Upper lobe of left lung (tissue), 6 donors: ENCODE measurements around the gene HIGD1A. TPM values are rescaled to one million over a fixed set of nuclear protein-coding genes. Genes with fewer than 3 reads are reported as not detected.
A peak's percentile ranks its signal among the peaks of the same experiment; 100 is the strongest.

ENCODE experiments used
- ATAC-seq, 2 donors: fragments of 200-7000 bp; cut with Tn5 transposase; one replicate each; pipeline ENCODE4 v1.9.1; 2022; ENCODE audit warnings: mild to moderate bottlenecking in 2 of 2, moderate library complexity in 2 of 2; ENCODE audit not compliant: low FRiP score in 2 of 2
- DNase-seq, 2 donors: peaks; one replicate each; pipeline ENCODE4 v3.0.0-alpha.2; 2019 to 2020
- H3K27ac ChIP-seq, 4 donors: fragments of 200-600 bp; sonication (generic); one replicate each; pipeline ENCODE4 v1.5.1; 2016 to 2019
- H3K27me3 ChIP-seq, 4 donors: fragments of 200-600 bp; sonication (generic); one replicate each; pipeline ENCODE4 v1.5.1; 2017 to 2019
- H3K36me3 ChIP-seq, 4 donors: fragments of 200-600 bp; sonication (generic); one replicate each; pipeline ENCODE4 v1.5.1; 2016 to 2019
- H3K4me1 ChIP-seq, 4 donors: fragments of 200-600 bp; sonication (generic); one replicate each; pipeline ENCODE4 v1.5.1; 2018 to 2019
- H3K4me3 ChIP-seq, 4 donors: fragments of 200-600 bp; sonication (generic); one replicate each; pipeline ENCODE4 v1.5.1; 2017 to 2019; ENCODE audit warnings: mild to moderate bottlenecking in 2 of 4, moderate library complexity in 1 of 4
- H3K9me3 ChIP-seq, 4 donors: fragments of 200-600 bp; sonication (generic); one replicate each; pipeline ENCODE4 v1.5.1; 2018 to 2019
- EP300 ChIP-seq, 4 donors: sonication (generic); formaldehyde crosslinking; IDR thresholded peaks; one replicate each; pipeline ENCODE4 v1.5.1; 2017; ENCODE audit warnings: antibody characterized with exemption in 4 of 4, control low read depth in 2 of 4
- POLR2A ChIP-seq, 4 donors: fragments of 450-650 bp; IDR thresholded peaks; one replicate each; pipeline ENCODE4 v1.5.1; 2016 to 2017; ENCODE audit warnings: antibody characterized with exemption in 4 of 4, mild to moderate bottlenecking in 2 of 4
- POLR2AphosphoS5 ChIP-seq, 2 donors: sonication (generic); formaldehyde crosslinking; IDR thresholded peaks; one replicate each; pipeline ENCODE4 v1.5.1; 2017; ENCODE audit warnings: antibody characterized with exemption in 2 of 2
- WGBS, 2 donors: methylation state at CpG; one replicate each; pipeline ENCODE4 v1.1.5; 2017 to 2018; 5-methylcytosine and 5-hydroxymethylcytosine counted together
- total RNA-seq, 6 donors: library from RNA; depleted of rRNA in 4 of 6; stranded (reverse); fragments of >200 nt in 4 of 6; gene quantifications; one replicate each; pipeline versions ENCODE4 v1.1.0 to v1.2.1, GENCODE V29; 2016 to 2021
- TF ChIP-seq, protein P1 (sequence below), 6 experiments: fragments of 450-650 bp in 4 of 6; fragments of 200-600 bp in 2 of 6; sonication (generic) in 2 of 6; IDR thresholded peaks; one replicate each; pipeline ENCODE4 v1.5.1; 2016 to 2019; ENCODE audit warnings: antibody characterized with exemption in 6 of 6
- donor health status: DM: no; HTN: no; CAD: no; lungs with moderate emphysema.
- donor health status: DM: no; HTN: yes; CAD: no; lungs with severe emphysema.

The HIGD1A gene
- total RNA-seq, 6 donors from 2014 or later: 26.2 to 108 (median 73.3) TPM

DNA sequence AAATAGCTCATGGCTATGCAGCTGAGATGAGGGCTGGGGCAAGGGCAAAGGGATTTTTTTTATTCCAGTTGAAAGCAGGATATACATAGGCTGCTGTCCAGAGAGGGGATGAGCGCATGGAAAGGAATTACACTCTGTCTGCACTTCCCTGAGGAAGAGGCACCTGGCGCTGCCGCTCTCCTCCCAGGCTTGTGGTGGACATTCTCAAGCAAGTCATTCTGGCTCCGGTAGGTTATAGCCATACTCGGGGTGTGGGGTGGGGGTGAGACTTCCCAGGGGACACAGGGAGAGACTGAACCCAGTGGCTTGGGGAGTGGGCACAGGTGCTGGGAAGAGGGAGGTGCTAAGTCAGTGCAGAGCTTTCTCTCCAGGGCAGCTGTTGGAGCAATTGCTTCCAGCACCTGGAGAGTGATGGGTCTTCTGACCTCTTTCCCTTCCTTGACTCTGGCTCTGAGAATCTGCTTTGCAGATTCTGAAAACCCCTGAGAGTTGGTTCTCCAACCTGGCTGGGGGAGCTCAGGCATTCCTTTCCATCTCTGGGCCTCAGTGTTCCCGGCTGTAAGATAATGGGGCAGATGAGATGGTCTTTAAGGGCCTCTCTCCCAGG lies 47.0 kb upstream of the HIGD1A start:
- peaks cover 7 to 30% (median 18%) of the 10 kb centered on the region in 4 donors for H3K4me1 ChIP-seq
- ATAC-seq (no peak), DNase-seq (no peak)
- H3K27me3 ChIP-seq: no peaks in the 10 kb centered on the region
- H3K4me3 ChIP-seq: no peak overlapping the region
- H3K36me3 ChIP-seq: no peaks in the 10 kb centered on the region
- TF ChIP-seq EP300 (IDR thresholded peaks at IDR 0.05): no peak
- no peak for TF ChIP-seq POLR2A (IDR thresholded peaks at IDR 0.05)
- peak overlapping the region in 2 of 4 donors; percentile 19 to 21 for H3K27ac ChIP-seq
- no peaks in the 10 kb centered on the region for H3K9me3 ChIP-seq
- WGBS, 2 donors: 96 to 98% methylated on average over 4 to 6 of the region's 6 CpGs

DNA sequence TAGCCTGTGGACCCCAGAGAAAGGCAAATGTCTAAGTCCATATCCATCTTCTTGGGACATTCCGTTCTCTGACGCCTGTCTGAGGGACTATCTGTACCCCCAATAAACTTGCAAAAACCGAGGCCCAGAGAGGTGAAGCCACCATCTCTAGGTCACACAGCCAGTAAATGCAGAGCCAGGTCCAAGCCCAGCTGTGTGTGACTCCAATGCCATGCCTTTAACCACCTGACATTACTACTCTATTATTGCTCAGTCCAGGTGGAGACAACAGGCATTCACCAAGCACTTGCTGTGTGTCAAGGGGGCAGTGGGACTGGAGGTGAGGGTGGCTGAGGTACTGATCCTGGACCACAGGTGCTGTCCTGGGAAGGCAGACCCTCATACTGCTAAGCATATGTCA lies 46.0 kb upstream of the HIGD1A start:
- Histone ChIP-seq H3K27me3 (no peaks in the 10 kb centered on the region), H3K36me3 (no peaks in the 10 kb centered on the region), H3K27ac (no peak overlapping the region), H3K4me3 (no peak overlapping the region), H3K9me3 (no peaks in the 10 kb centered on the region), H3K4me1 (peaks cover 7 to 30% (median 20%) of the 10 kb centered on the region in 4 donors)
- ATAC-seq (no peak), DNase-seq (no peak)
- 85 to 100% methylated on average over 3 of the region's 3 CpGs for WGBS, 2 donors
- no peak for TF ChIP-seq POLR2A (IDR thresholded peaks at IDR 0.05)
- TF ChIP-seq, protein P1, sequence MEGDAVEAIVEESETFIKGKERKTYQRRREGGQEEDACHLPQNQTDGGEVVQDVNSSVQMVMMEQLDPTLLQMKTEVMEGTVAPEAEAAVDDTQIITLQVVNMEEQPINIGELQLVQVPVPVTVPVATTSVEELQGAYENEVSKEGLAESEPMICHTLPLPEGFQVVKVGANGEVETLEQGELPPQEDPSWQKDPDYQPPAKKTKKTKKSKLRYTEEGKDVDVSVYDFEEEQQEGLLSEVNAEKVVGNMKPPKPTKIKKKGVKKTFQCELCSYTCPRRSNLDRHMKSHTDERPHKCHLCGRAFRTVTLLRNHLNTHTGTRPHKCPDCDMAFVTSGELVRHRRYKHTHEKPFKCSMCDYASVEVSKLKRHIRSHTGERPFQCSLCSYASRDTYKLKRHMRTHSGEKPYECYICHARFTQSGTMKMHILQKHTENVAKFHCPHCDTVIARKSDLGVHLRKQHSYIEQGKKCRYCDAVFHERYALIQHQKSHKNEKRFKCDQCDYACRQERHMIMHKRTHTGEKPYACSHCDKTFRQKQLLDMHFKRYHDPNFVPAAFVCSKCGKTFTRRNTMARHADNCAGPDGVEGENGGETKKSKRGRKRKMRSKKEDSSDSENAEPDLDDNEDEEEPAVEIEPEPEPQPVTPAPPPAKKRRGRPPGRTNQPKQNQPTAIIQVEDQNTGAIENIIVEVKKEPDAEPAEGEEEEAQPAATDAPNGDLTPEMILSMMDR (IDR thresholded peaks at IDR 0.05): no peak
- no peak for TF ChIP-seq EP300 (IDR thresholded peaks at IDR 0.05)
- no peak for TF ChIP-seq POLR2AphosphoS5 (IDR thresholded peaks at IDR 0.05)

DNA sequence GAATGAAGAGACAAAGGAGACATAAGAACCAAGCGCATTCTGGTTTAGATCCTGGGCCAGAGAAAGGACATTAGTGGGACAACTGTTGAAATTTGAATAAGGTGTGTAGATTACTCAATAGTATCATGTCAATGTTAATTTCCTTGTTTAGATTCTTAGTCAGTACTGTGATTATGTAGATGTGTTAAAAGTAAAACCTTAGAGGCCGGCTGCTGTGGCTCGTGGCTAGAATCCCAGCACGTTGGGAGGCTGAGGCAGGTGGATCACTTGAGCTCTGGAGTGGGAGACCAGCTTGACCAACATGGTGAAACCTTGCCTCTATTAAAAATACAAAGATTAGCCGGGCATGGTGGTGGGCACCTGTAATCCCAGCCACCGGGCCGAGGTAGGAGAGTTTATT lies 44.7 kb upstream of the HIGD1A start:
- no peaks in the 10 kb centered on the region for H3K9me3 ChIP-seq
- ATAC-seq: no peak
- H3K4me1 ChIP-seq: peaks cover 7 to 34% (median 20%) of the 10 kb centered on the region in 4 donors
- H3K27ac ChIP-seq: no peak overlapping the region
- H3K36me3 ChIP-seq: no peaks in the 10 kb centered on the region
- H3K27me3 ChIP-seq: no peaks in the 10 kb centered on the region
- TF ChIP-seq POLR2A (IDR thresholded peaks at IDR 0.05) (no peak), EP300 (IDR thresholded peaks at IDR 0.05) (no peak), POLR2AphosphoS5 (IDR thresholded peaks at IDR 0.05) (no peak)
- TF ChIP-seq, protein P1 (IDR thresholded peaks at IDR 0.05): no peak
- 93 to 96% methylated on average over 7 of the region's 7 CpGs for WGBS, 2 donors
- no peak for DNase-seq
- H3K4me3 ChIP-seq: no peak overlapping the region

DNA sequence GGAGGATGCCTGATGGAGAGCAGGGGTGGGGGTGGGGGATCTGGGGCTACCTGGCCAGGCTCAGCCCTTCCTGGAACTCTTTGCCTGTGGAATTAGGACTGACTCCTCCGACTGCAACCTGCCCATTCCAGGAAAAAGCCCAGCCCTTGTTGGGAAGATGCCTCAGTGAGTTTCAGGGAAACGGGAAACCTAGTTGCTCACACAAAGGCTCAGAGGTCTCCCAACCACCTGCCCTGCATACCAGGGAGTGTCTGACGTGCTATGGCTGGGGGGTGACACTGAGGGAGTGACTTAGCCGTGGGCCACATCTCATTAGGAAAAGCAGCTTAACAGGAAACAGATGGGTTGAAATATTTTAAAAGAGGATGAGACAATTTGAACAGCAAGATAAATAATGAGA lies 43.4 kb upstream of the HIGD1A start:
- TF ChIP-seq EP300 (IDR thresholded peaks at IDR 0.05) (no peak), POLR2A (IDR thresholded peaks at IDR 0.05) (no peak), POLR2AphosphoS5 (IDR thresholded peaks at IDR 0.05) (no peak)
- TF ChIP-seq, protein P1 (IDR thresholded peaks at IDR 0.05): no peak
- Histone ChIP-seq H3K4me1 (peaks cover 7 to 39% (median 19%) of the 10 kb centered on the region in 4 donors), H3K4me3 (no peak overlapping the region), H3K9me3 (no peaks in the 10 kb centered on the region), H3K36me3 (no peaks in the 10 kb centered on the region), H3K27me3 (no peaks in the 10 kb centered on the region), H3K27ac (peak overlapping the region in 2 of 4 donors; percentile 54 to 58)
- peak in 1 of 2 donors; percentile 23 for ATAC-seq
- DNase-seq: no peak
- WGBS, 2 donors: 47 to 54% methylated on average over 3 to 4 of the region's 4 CpGs

DNA sequence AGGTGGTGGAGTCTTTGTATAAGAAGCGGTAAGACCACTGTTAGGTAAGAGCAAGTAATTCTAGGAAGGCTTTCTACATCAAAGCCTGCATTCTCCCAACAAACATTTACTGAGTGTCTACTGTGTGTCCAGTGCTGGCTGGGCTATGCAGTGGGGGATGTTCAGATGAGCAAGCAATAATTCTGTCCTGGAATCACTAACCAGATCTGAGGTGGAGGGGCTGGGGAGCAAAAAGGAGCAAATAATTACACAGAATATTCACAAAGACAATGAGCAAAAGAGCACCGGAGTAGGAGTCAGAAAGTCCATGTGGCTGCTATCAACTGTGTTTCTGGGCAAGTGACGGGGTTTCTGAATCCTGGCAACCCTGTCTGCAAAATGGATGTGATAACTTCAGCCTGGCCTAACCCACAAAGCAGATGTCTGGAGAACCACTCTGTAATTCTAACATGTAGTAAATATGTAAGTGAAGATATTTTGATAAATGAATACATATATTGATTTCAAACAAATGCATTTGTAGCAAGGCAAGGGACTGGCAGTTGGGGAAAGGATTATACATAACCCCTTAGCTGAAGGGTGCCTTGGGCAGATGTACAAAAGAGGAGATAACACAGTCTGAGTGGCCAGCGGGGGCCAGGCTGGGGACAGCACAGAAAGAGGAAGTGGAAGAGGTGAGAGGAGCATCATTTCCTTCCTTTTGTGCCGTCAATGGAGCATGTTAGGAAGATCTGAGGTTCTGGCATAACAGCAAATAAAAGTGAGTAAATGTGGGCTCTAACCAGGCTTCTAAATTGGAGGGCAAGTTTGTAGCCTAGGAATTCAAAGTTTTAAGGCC lies 42.6 kb upstream of the HIGD1A start:
- Histone ChIP-seq H3K9me3 (no peaks in the 10 kb centered on the region), H3K27me3 (no peaks in the 10 kb centered on the region), H3K27ac (peak overlapping the region in 3 of 4 donors; percentile 54 to 67 (median 59)), H3K36me3 (no peaks in the 10 kb centered on the region), H3K4me1 (peaks cover 7 to 31% (median 16%) of the 10 kb centered on the region in 4 donors), H3K4me3 (no peak overlapping the region)
- DNase-seq (peak in 1 of 2 donors; percentile 31), ATAC-seq (peak; percentile 47 to 51)
- TF ChIP-seq EP300 (IDR thresholded peaks at IDR 0.05): no peak
- TF ChIP-seq POLR2AphosphoS5 (IDR thresholded peaks at IDR 0.05): peak in 1 of 2 donors; percentile 28
- 41 to 49% methylated on average over 5 of the region's 5 CpGs for WGBS, 2 donors
